ENCODE measurements around the gene VAC14.

VAC14 gene

DNA sequence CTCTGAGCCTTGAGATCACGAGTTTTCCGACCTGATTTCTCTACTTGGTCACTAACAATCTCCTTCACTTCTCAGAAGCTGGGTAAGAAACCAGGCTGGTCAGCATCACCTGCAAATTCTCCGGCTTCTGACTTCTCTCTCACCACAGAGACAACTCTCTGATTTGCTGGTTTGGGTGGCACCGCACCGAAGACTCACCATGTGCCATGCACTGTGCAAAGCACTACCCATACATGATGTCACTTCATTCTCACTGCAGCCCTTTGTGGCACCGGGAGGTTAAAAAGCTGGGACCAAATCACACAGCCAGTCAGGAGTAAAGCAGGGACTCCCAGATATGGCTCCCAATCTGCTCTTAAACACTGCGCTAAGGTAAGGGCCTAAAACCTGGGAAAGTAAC lies 647 bp downstream of the VAC14 start:
- no peak for ATAC-seq (replicated peaks; ENCODE audit: extremely low read depth, poor library complexity, severe bottlenecking)
- no peaks in the 10 kb centered on the region for H3K9me3 Mint-ChIP-seq
- peaks cover 42% of the 10 kb centered on the region for H3K4me1 Mint-ChIP-seq

DNA sequence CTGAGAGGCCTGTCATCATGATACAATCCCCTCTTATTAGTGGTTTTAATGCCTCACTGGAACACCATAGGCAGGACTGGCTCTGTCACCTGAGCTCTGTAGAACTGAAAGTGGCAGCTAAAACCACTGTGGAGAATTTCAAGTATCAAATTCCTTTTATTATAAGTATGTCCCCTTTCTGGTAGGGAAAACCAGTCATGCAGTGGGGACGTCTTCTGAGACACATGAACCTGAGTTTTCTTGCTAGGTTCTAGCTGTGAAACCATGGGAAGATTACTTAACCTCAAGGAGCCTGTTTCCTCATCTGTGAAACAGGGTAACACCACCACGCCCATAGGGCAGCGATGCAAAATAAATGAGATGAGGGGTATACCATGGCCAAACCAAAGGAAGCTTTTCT lies 4.7 kb downstream of the VAC14 start:
- no peaks in the 10 kb centered on the region for H3K27me3 Mint-ChIP-seq
- no peak overlapping the region for H3K4me3 Mint-ChIP-seq
- peaks cover 11% of the 10 kb centered on the region for H3K36me3 Mint-ChIP-seq (ENCODE audit: insufficient read depth)
- H3K9me3 Mint-ChIP-seq = no peaks in the 10 kb centered on the region
- no peak for ATAC-seq (replicated peaks; ENCODE audit: extremely low read depth, poor library complexity, severe bottlenecking)
- peaks cover 45% of the 10 kb centered on the region for H3K4me1 Mint-ChIP-seq
- no peak for DNase-seq (ENCODE audit: low spot score in 2 of 2)
- H3K27ac Mint-ChIP-seq (ENCODE audit: low read depth) = no peak overlapping the region

More for the DNA sequence above, 647 bp downstream of the VAC14 start:
- H3K27ac Mint-ChIP-seq (ENCODE audit: low read depth) = peak overlapping the region; percentile 75
- H3K36me3 Mint-ChIP-seq (ENCODE audit: insufficient read depth) = peaks cover 11% of the 10 kb centered on the region
- no peak for DNase-seq (ENCODE audit: low spot score in 2 of 2)
- H3K27me3 Mint-ChIP-seq = peaks cover 1% of the 10 kb centered on the region
- peak overlapping the region; percentile 86 for H3K4me3 Mint-ChIP-seq

DNA sequence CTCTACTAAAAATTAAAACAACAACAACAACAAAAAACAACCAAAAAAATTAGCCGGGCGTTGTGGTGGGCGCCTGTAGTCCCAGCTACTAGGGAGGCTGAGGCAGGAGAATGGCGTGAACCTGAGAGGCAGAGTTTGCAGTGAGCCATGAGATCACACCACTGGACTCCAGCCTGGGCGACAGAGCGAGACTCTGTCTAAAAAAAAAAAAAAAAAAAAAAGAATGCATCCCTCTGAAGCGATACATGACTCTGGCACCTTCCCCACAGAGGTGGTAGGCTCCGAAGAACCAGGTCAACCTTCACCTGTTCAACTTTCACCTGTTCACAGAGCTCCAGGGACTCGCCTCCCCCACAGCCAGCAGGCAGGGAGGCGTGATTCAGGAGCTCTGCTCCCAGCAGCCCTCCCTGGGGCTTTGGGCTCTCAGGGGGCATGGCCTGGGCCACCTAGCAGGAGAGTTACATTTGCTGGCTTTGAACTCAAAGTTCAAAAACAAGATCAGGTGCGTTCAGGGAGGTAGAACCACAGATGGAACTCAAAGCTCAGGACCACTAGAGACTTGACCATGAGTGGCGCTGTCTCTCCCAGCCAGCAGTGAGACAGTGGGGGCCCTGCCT lies 5.6 kb downstream of the VAC14 start:
- Mint-ChIP-seq H3K4me1 (peaks cover 47% of the 10 kb centered on the region), H3K27me3 (no peaks in the 10 kb centered on the region), H3K36me3 (ENCODE audit: insufficient read depth) (peaks cover 6% of the 10 kb centered on the region), H3K4me3 (no peak overlapping the region), H3K27ac (ENCODE audit: low read depth) (no peak overlapping the region), H3K9me3 (no peaks in the 10 kb centered on the region)
- DNase-seq (ENCODE audit: low spot score in 2 of 2) (no peak), ATAC-seq (replicated peaks; ENCODE audit: extremely low read depth, poor library complexity, severe bottlenecking) (no peak)

DNA sequence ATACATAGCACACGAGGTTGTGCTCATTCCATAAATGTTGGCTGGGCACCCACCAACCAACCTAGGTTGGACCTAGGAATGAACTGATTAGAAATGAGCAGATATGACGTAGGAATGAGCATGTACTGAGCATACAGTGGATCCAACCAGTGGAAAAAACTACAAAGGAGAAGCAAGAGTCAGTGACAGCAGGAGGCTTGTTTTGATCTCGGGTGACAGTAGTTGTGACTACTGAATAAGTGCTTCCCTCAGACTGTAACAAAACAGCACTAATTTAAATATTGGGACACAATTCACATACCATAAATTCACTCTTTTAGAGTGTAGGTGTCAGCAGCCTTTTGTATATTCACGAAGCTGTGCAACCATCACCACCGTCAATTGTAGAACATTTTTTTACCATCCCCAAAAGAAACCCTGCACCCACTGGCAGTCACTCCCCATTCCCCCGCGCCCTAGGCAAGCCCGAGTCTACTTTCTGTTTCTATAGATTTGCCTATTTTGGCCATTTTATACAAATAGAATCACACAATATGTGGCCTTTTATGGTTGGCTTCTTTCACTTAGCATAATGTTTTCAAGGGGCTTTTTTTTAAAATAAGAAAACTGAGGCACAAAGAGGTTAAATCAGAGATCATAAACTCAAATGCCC lies 7.0 kb downstream of the VAC14 start:
- Mint-ChIP-seq H3K27ac (ENCODE audit: low read depth) (no peak overlapping the region), H3K4me3 (no peak overlapping the region), H3K9me3 (no peaks in the 10 kb centered on the region), H3K4me1 (peaks cover 40% of the 10 kb centered on the region), H3K36me3 (ENCODE audit: insufficient read depth) (peaks cover 7% of the 10 kb centered on the region), H3K27me3 (no peaks in the 10 kb centered on the region)
- ATAC-seq (replicated peaks; ENCODE audit: extremely low read depth, poor library complexity, severe bottlenecking) (no peak), DNase-seq (ENCODE audit: low spot score in 2 of 2) (no peak)

DNA sequence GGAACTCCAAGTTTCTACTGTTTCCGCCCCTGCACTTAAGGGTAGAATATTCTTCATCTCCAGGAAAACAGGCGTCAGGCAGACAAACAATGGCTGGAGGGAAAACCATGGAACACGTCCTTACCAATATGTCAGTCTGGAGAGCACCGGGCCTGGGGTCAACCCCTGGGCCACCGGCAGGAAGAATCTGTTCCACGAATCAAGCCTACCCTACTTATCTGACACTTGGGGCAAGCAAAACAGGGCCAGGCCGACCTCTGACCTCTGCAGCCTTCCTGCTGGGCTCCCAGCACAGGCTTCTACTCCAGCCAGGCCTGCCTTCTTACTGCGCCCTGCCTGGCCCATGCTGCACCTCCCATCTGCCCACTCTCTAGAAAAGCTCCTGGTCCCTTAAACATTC lies 10.1 kb downstream of the VAC14 start:
- Mint-ChIP-seq H3K27ac (ENCODE audit: low read depth) (peak overlapping the region; percentile 53), H3K36me3 (ENCODE audit: insufficient read depth) (peaks cover 6% of the 10 kb centered on the region), H3K4me3 (no peak overlapping the region), H3K9me3 (no peaks in the 10 kb centered on the region), H3K27me3 (no peaks in the 10 kb centered on the region), H3K4me1 (peaks cover 39% of the 10 kb centered on the region)
- DNase-seq (ENCODE audit: low spot score in 2 of 2) (no peak), ATAC-seq (replicated peaks; ENCODE audit: extremely low read depth, poor library complexity, severe bottlenecking) (no peak)

DNA sequence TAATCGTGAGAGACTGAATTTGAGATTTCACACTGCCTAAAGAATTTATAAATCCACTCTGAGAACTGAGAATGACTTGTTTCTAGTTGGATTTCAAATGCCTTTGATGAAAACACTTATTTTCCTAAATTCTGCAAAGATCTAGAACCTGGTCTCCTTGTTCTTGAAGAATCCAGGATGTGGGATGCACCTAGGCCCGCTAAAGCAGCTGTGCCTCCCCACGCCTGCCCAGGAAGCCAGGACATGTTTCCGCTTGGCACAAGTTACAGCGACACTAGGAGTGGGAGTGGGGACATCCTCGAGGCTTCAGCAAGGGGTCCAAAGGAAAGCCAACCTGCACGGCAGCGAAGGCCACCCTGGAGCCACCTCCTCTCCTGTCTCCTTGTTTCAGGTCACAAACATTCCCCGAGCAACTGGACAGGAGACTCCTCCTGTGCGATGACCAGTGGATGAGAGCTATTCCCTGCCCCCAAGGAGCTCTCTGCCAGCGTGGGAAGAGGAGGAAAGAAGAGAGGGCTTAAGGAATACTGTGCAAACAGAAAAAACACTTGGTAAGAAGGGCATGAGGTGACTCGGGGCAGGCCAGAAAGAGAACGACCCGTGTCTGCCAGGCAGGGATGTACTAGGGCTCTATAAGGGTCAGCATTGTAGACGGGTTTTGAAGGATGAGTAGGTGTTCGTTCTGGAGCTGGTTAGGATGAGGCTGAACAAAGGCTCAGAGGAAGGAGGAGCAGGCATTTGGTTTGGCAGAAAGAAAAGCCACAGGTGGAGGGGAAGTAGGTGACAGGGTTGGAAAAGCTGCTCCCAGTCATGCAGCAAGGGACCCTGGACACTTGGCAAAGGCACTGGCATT lies 11.1 kb downstream of the VAC14 start:
- H3K27ac Mint-ChIP-seq (ENCODE audit: low read depth) = peak overlapping the region; percentile 39
- no peak for ATAC-seq (replicated peaks; ENCODE audit: extremely low read depth, poor library complexity, severe bottlenecking)
- H3K9me3 Mint-ChIP-seq = no peaks in the 10 kb centered on the region
- H3K27me3 Mint-ChIP-seq = no peaks in the 10 kb centered on the region
- no peak for DNase-seq (ENCODE audit: low spot score in 2 of 2)
- peaks cover 39% of the 10 kb centered on the region for H3K4me1 Mint-ChIP-seq
- H3K4me3 Mint-ChIP-seq = no peak overlapping the region
- H3K36me3 Mint-ChIP-seq (ENCODE audit: insufficient read depth) = peaks cover 12% of the 10 kb centered on the region

DNA sequence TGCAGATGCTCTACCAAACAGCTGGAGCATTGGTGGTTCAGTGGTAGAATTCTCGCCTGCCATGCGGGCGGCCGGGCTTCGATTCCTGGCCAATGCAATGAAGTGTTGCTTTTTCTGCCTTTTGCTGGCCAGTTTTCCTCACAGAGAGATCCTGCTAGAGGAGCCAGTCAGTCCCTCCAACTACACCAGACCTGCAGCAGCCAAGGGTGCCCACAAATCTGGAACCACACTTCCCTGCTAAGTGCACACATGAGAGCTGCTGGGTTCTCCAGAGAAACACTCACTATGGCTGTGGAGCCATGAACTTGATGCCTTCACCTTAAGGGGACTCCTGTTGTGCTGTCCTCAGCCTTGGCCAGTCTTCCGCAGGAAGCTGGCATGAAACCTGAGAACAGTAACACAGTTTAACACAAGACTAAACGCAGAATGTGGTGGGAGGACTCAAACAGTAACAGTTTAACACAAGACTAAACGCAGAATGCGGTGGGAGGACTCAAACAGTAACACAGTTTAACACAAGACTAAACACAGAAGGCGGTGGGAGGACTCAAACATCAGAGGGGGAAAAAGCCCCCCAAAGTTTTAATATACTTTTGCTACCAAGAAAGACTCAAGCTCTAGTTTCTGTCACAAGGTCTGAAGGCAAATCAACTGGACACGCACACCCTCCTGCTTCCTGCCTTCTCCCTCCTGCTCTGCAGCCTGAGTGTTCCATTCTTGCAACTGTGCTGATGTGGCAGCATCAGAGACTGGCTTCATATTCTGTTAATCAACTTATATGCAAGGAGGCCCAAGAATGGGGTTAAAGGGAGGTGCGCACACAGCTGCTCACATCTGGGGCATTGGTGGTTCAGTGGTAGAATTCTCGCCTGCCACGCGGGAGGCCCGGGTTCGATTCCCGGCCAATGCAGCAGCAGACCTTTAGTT lies 12.0 kb downstream of the VAC14 start:
- no peak for ATAC-seq (replicated peaks; ENCODE audit: extremely low read depth, poor library complexity, severe bottlenecking)
- peaks cover 19% of the 10 kb centered on the region for H3K36me3 Mint-ChIP-seq (ENCODE audit: insufficient read depth)

DNA sequence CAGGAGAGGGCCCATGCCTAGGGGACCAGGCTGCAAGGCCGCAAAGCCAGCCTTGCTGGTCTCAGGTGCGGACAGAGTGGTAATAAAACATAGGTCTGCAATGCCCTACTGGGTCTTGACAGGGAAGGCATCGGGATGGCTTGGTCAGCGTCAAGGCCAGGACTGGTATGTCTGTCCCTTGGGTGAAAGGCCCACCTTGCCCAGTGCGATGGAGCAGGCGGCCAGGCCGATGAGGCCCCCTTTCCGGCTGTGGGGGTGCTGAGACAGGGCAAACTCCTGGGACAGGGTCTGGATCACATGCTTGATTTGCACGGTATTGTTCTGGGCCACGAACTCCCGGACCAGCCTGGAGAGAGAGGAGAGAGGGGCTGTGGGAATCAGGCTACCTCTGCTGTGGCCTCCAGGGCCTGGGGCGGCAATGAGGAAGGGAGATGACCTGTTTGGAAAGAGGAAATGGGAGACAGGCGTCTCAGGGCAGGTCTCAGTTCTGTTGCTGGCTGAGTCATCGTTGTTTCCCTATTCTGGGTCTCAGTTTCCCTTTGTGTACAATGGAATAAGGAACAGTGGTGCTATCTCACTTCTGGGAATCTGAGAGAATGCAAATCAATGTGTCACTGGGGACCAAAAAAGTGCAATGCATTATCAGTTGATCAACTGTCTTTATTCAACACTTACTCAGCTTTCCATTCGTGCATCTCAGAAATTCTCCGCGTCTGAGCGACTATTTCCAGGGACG lies 14.8 kb downstream of the VAC14 start:
- H3K36me3 Mint-ChIP-seq (ENCODE audit: insufficient read depth) = peaks cover 32% of the 10 kb centered on the region
- peak overlapping the region; percentile 30 for H3K27ac Mint-ChIP-seq (ENCODE audit: low read depth)
- H3K9me3 Mint-ChIP-seq = no peaks in the 10 kb centered on the region
- no peak for DNase-seq (ENCODE audit: low spot score in 2 of 2)
- no peak for ATAC-seq (replicated peaks; ENCODE audit: extremely low read depth, poor library complexity, severe bottlenecking)
- no peak overlapping the region for H3K4me3 Mint-ChIP-seq
- H3K4me1 Mint-ChIP-seq = peaks cover 28% of the 10 kb centered on the region
- no peaks in the 10 kb centered on the region for H3K27me3 Mint-ChIP-seq

More for the DNA sequence above, 12.0 kb downstream of the VAC14 start:
- Mint-ChIP-seq H3K27me3 (no peaks in the 10 kb centered on the region), H3K4me3 (no peak overlapping the region), H3K27ac (ENCODE audit: low read depth) (peak overlapping the region; percentile 39), H3K9me3 (no peaks in the 10 kb centered on the region), H3K4me1 (peaks cover 39% of the 10 kb centered on the region)
- no peak for DNase-seq (ENCODE audit: low spot score in 2 of 2)

DNA sequence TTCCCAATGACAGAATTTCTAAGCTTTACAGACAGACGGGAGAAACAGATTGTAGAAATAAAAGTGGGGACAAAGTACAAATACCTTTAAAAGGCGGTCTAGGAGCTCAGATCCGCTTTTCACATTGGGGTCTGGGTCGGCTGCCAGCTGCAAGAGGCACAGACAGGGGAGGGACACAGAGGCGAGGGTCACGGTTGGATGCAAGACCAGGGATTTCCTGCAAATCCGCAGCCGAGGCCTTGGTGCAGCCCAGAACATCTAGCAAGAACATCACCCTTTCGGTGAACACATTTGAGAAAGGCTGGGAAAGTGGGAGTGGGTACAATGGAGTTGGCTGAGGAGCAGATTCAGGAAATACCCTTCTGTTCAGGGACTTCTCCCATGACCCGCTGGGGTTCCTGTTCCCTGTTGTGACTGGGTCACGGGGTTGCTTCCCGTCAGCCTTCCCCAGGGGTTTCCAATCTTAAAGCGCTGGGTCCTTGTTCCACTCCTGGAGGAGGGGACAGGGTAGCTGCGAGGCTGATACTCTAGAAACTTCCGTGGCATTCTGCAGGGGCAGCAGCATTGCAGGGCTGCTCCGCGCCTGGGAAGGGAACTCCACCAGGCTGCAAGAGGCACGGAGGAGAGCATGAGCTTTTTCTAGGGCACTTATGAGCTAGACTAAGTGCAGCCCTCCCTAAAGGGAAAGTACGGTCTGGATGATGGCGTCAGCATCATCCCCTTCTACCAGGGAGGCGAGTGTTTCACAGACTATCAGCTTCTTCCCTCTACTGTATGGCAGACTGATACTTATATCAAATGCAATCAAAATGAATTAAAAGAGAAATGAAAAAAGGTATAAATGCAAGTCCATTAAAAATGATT lies 16.0 kb downstream of the VAC14 start:
- no peaks in the 10 kb centered on the region for H3K27me3 Mint-ChIP-seq
- no peaks in the 10 kb centered on the region for H3K9me3 Mint-ChIP-seq
- H3K36me3 Mint-ChIP-seq (ENCODE audit: insufficient read depth) = peaks cover 42% of the 10 kb centered on the region

DNA sequence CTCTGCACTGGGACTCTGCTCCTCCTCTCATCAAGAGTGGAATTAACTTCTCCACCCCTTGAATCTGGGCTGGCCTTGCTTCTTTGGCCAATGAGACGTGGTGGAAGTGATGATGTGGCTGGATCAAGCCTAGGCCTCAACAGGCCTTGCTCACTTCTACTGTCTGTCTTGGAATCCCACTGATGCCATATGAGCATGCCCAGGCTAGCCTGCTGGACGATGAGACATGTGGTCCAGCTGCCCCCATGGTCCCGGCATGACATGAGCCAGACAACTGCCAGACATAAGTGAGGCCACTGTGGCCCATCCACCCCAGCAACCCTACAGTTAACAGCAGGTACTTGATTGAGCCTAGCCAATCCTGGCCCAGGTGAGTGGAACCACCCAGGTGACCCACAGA lies 18.7 kb downstream of the VAC14 start:
- Mint-ChIP-seq H3K27me3 (no peaks in the 10 kb centered on the region), H3K4me3 (no peak overlapping the region), H3K27ac (ENCODE audit: low read depth) (no peak overlapping the region), H3K4me1 (peaks cover 7% of the 10 kb centered on the region), H3K9me3 (no peaks in the 10 kb centered on the region), H3K36me3 (ENCODE audit: insufficient read depth) (peaks cover 55% of the 10 kb centered on the region)
- ATAC-seq (replicated peaks; ENCODE audit: extremely low read depth, poor library complexity, severe bottlenecking) = no peak
- DNase-seq (ENCODE audit: low spot score in 2 of 2) = no peak

More for the DNA sequence above, 16.0 kb downstream of the VAC14 start:
- no peak overlapping the region for H3K4me3 Mint-ChIP-seq
- H3K4me1 Mint-ChIP-seq = peaks cover 16% of the 10 kb centered on the region
- H3K27ac Mint-ChIP-seq (ENCODE audit: low read depth) = no peak overlapping the region
- DNase-seq (ENCODE audit: low spot score in 2 of 2) (no peak), ATAC-seq (replicated peaks; ENCODE audit: extremely low read depth, poor library complexity, severe bottlenecking) (no peak)

DNA sequence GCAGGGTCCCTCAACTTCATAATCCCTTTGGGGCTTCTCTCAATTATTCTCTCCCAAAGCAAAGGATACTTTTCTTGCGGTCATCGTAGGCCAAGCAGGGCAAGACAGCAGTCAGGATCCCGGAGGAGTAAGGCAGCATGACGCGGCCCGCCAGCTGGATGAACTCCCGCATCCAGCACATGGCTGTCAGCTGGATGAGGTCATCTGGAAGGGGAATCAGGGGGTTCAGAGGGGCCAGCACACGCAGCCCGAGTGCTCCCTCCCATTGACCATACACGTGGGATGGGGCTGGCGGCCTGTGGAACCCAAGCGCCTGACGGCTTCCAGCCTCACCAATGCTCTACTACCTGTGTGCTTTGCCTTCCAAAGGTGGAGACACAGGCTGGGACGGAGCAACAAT lies 19.2 kb downstream of the VAC14 start:
- Mint-ChIP-seq H3K27me3 (no peaks in the 10 kb centered on the region), H3K4me1 (peaks cover 2% of the 10 kb centered on the region), H3K9me3 (no peaks in the 10 kb centered on the region), H3K27ac (ENCODE audit: low read depth) (no peak overlapping the region), H3K36me3 (ENCODE audit: insufficient read depth) (peaks cover 57% of the 10 kb centered on the region), H3K4me3 (no peak overlapping the region)
- DNase-seq (ENCODE audit: low spot score in 2 of 2) (no peak), ATAC-seq (replicated peaks; ENCODE audit: extremely low read depth, poor library complexity, severe bottlenecking) (no peak)

All from central memory CD8-positive, alpha-beta T cell (primary cell).